K562 (cell line): ENCODE results near the gene VMP1. TPM values are rescaled to one million over a fixed set of nuclear protein-coding genes. Genes with fewer than 3 reads are reported as not detected.

Experiments used
- ESRRB ChIP-seq: fragments of 250-450 bp; sonication (Bioruptor Pico); IDR thresholded peaks from 2 replicates; pipeline ENCODE4 v1.5.0; 2020; ENCODE audit warnings: mild to moderate bottlenecking, moderate library complexity, borderline replicate concordance
- GATAD2A ChIP-seq: fragments of 450-650 bp; IDR thresholded peaks from 2 replicates; pipeline ENCODE4 v1.6.1; 2017
- KDM5B ChIP-seq: fragments of 200-600 bp; sonication (generic); IDR thresholded peaks from 2 replicates; pipeline ENCODE4 v1.6.1; 2012; ENCODE audit warnings: low read depth, mild to moderate bottlenecking, moderate library complexity, low read length, control low read depth, inconsistent platforms; ENCODE audit not compliant: insufficient replicate concordance
- LEF1 ChIP-seq: fragments of 450-650 bp; IDR thresholded peaks from 2 replicates; pipeline ENCODE4 v1.6.1; 2016; ENCODE audit warnings: mild to moderate bottlenecking
- NFIC ChIP-seq: fragments of 450-650 bp; IDR thresholded peaks from 2 replicates; pipeline ENCODE4 v1.6.1; 2017; ENCODE audit warnings: mild to moderate bottlenecking, inconsistent platforms
- RBM14 ChIP-seq: fragments of 200-400 bp; formaldehyde crosslinking; IDR thresholded peaks from 2 replicates; pipeline ENCODE4 v1.6.1; 2018; ENCODE audit warnings: low read depth, mild to moderate bottlenecking, low read length, moderate library complexity, borderline replicate concordance; ENCODE audit not compliant: insufficient read depth
- SMARCC2 ChIP-seq: fragments of 450-650 bp; IDR thresholded peaks from 2 replicates; pipeline ENCODE4 v1.6.1; 2017; ENCODE audit warnings: antibody characterized with exemption, moderate library complexity, mild to moderate bottlenecking, low read depth
- SRSF7 ChIP-seq: fragments of 200-400 bp; formaldehyde crosslinking; optimal IDR thresholded peaks from 2 replicates; pipeline ENCODE3; 2017; ENCODE audit warnings: mild to moderate bottlenecking, low read depth, low read length
- ZNF224 ChIP-seq: sonication (generic); formaldehyde crosslinking; IDR thresholded peaks from 2 replicates; pipeline ENCODE4 v1.8.0; 2022; ENCODE audit warnings: mild to moderate bottlenecking, missing genetic modification reagents
- ZNF263 ChIP-seq: sonication (generic); formaldehyde crosslinking; IDR thresholded peaks from 2 replicates; pipeline ENCODE4 v1.8.0; 2022; ENCODE audit warnings: mild to moderate bottlenecking, missing genetic modification reagents, borderline replicate concordance
- polyA plus RNA-seq, 8 experiments: library from polyadenylated mRNA; depleted of rRNA in 4 of 8; stranded (reverse) in 5 of 8; unstranded in 3 of 8; fragments of >200 nt; fragmentation: Nextera tagmentation in 2 of 8; fragmentation: Illumina TruSeq in 1 of 8; extraction: Ambion mirVana in 2 of 8; extraction: Trizol in 1 of 8; gene quantifications; 2 replicates each; pipeline versions ENCODE4 v1.2.1 to v1.2.3, GENCODE V29; 2011 to 2014; ENCODE audit warnings: inconsistent platforms in 1 of 8, missing spikeins in 1 of 8
- total RNA-seq, 7 experiments: library from RNA; depleted of rRNA in 6 of 7; stranded (reverse); fragments of >200 nt in 6 of 7; fragmentation: Illumina TruSeq in 2 of 7; extraction: Trizol in 2 of 7; gene quantifications; 2 replicates each; pipeline versions ENCODE4 v1.2.1 to v1.2.3, GENCODE V29; 2011 to 2021; ENCODE audit warnings: low replicate concordance in 1 of 7
- TF ChIP-seq, protein P1 (sequence below), 2 experiments: fragments of 450-650 bp; formaldehyde crosslinking in 1 of 2; IDR thresholded peaks; 2 replicates each; pipeline versions ENCODE4 v1.4.0 to v1.6.1; 2014 to 2020; ENCODE audit warnings: mild to moderate bottlenecking in 2 of 2, borderline replicate concordance in 1 of 2, low read depth in 1 of 2
- TF ChIP-seq, protein P2 (sequence below): fragments of 200-800 bp; sonication (Bioruptor generic); IDR thresholded peaks from 2 replicates; pipeline ENCODE4 v1.6.1; 2017; ENCODE audit warnings: missing genetic modification characterization, missing compliant biosample characterization
- TF ChIP-seq, protein P3 (sequence below): sonication (generic); formaldehyde crosslinking; IDR thresholded peaks from 2 replicates; pipeline ENCODE4 v1.8.0; 2022; ENCODE audit warnings: mild to moderate bottlenecking, missing genetic modification reagents, borderline replicate concordance

The VMP1 gene
- total and polyA plus RNA-seq, 9 of the 15 experiments (the other 6 are each of a cell fraction or from before 2014, with no cell fraction given), result 123 to 304 (median 151) TPM

DNA sequence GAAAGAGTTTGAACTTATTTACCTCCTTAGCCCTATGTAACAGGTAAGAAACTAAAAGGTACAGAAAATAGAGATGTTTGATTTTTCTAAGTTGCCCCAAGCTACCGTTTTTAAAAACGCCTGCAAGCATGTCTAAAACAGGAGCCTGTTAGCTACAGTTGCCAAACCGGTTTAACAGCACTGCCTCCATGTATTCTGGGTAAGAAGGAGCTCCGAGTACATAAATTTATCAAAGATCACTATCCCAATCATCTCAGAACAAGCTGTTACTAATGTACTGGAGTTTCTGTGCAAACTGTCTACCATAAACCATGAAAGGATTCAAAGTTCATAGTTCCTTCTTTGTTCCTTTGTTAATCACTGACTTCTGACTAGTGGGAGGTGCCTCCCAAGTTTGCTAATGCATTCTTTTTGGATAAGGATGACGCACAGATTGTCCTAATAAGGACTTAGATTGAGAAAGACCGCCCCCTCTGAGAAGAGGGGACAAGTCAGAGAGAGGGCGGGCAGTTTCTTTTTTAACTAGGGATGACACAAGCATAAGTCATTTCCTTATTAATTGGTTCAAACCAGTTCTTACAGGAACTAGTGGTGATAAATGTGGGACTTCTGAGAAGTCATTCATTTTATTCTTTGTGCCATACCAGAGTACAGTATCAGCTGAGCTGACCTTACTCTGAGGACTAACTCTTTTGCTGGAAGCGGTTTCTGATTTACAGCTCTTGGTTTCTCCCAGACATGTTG lies 130.0 kb downstream of the VMP1 start (continued):
- TF ChIP-seq ZNF263 (CRISPR knock-in tag), result 0 out of 2 replicates have a peak, but pooled peaks have one; percentile 8
- peak; percentile 92 for TF ChIP-seq LEF1
- TF ChIP-seq, protein P1, sequence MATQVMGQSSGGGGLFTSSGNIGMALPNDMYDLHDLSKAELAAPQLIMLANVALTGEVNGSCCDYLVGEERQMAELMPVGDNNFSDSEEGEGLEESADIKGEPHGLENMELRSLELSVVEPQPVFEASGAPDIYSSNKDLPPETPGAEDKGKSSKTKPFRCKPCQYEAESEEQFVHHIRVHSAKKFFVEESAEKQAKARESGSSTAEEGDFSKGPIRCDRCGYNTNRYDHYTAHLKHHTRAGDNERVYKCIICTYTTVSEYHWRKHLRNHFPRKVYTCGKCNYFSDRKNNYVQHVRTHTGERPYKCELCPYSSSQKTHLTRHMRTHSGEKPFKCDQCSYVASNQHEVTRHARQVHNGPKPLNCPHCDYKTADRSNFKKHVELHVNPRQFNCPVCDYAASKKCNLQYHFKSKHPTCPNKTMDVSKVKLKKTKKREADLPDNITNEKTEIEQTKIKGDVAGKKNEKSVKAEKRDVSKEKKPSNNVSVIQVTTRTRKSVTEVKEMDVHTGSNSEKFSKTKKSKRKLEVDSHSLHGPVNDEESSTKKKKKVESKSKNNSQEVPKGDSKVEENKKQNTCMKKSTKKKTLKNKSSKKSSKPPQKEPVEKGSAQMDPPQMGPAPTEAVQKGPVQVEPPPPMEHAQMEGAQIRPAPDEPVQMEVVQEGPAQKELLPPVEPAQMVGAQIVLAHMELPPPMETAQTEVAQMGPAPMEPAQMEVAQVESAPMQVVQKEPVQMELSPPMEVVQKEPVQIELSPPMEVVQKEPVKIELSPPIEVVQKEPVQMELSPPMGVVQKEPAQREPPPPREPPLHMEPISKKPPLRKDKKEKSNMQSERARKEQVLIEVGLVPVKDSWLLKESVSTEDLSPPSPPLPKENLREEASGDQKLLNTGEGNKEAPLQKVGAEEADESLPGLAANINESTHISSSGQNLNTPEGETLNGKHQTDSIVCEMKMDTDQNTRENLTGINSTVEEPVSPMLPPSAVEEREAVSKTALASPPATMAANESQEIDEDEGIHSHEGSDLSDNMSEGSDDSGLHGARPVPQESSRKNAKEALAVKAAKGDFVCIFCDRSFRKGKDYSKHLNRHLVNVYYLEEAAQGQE (IDR thresholded peaks at IDR 0.05; ENCODE audit: borderline replicate concordance), result peak; percentile 100
- TF ChIP-seq, protein P1 (CRISPR knock-in tag; IDR thresholded peaks at IDR 0.05; ENCODE audit: low read depth), result no peak; the same call in 1 of the 2 replicates
- no peak for TF ChIP-seq SRSF7
- TF ChIP-seq, protein P2, sequence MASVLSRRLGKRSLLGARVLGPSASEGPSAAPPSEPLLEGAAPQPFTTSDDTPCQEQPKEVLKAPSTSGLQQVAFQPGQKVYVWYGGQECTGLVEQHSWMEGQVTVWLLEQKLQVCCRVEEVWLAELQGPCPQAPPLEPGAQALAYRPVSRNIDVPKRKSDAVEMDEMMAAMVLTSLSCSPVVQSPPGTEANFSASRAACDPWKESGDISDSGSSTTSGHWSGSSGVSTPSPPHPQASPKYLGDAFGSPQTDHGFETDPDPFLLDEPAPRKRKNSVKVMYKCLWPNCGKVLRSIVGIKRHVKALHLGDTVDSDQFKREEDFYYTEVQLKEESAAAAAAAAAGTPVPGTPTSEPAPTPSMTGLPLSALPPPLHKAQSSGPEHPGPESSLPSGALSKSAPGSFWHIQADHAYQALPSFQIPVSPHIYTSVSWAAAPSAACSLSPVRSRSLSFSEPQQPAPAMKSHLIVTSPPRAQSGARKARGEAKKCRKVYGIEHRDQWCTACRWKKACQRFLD, result peak; percentile 95
- TF ChIP-seq, protein P3, sequence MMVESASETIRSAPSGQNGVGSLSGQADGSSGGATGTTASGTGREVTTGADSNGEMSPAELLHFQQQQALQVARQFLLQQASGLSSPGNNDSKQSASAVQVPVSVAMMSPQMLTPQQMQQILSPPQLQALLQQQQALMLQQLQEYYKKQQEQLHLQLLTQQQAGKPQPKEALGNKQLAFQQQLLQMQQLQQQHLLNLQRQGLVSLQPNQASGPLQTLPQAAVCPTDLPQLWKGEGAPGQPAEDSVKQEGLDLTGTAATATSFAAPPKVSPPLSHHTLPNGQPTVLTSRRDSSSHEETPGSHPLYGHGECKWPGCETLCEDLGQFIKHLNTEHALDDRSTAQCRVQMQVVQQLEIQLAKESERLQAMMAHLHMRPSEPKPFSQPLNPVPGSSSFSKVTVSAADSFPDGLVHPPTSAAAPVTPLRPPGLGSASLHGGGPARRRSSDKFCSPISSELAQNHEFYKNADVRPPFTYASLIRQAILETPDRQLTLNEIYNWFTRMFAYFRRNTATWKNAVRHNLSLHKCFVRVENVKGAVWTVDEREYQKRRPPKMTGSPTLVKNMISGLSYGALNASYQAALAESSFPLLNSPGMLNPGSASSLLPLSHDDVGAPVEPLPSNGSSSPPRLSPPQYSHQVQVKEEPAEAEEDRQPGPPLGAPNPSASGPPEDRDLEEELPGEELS (CRISPR knock-in tag), result no peak
- TF ChIP-seq ZNF224, result no peak
- peak; percentile 41; the same call in 1 of the 2 replicates for TF ChIP-seq SMARCC2
- TF ChIP-seq KDM5B, result peak; percentile 95
- TF ChIP-seq RBM14, result no peak
- no peak for TF ChIP-seq GATAD2A
- TF ChIP-seq NFIC, result peak; percentile 68
- no peak for TF ChIP-seq ESRRB (CRISPR knock-in tag)
